HepG2 (cell line): ENCODE results near the gene THRAP3. TPM values are rescaled to one million over a fixed set of nuclear protein-coding genes. Genes with fewer than 3 reads are reported as not detected.

ENCODE experiments used
- CEBPB ChIP-seq: IDR thresholded peaks from 2 replicates; pipeline ENCODE4 v1.6.1; 2011; ENCODE audit warnings: low read depth, low read length, improper control_type of control experiment, borderline replicate concordance
- HHEX ChIP-seq: IDR thresholded peaks from 2 replicates; pipeline ENCODE4 v1.6.1; 2016; ENCODE audit warnings: control low read depth
- KDM4B ChIP-seq: sonication (generic); formaldehyde crosslinking; IDR thresholded peaks from 2 replicates; pipeline ENCODE4 v1.4.0; 2020; ENCODE audit warnings: missing genetic modification reagents
- MXD4 ChIP-seq: IDR thresholded peaks from 2 replicates; pipeline ENCODE4 v1.6.1; 2016; ENCODE audit warnings: mild to moderate bottlenecking, missing biosample characterization, missing genetic modification reagents
- NFE2 ChIP-seq: sonication (generic); formaldehyde crosslinking; IDR thresholded peaks from 2 replicates; pipeline ENCODE4 v1.4.0; 2020; ENCODE audit warnings: missing genetic modification reagents
- REPIN1 ChIP-seq: sonication (generic); formaldehyde crosslinking; IDR thresholded peaks from 2 replicates; pipeline ENCODE4 v1.8.0; 2022; ENCODE audit warnings: missing genetic modification reagents, low read depth, mild to moderate bottlenecking, borderline replicate concordance
- RNF2 ChIP-seq: fragments of 450-650 bp; conservative IDR thresholded peaks from 2 replicates; pipeline ENCODE4 v1.6.1; 2016; ENCODE audit warnings: low read depth
- SPEN ChIP-seq: sonication (generic); formaldehyde crosslinking; IDR thresholded peaks from 2 replicates; pipeline ENCODE4 v1.5.1; 2020; ENCODE audit warnings: low read depth, mild to moderate bottlenecking, missing genetic modification reagents
- ZBTB20 ChIP-seq: sonication (generic); formaldehyde crosslinking; IDR thresholded peaks from 2 replicates; pipeline ENCODE4 v1.8.1; 2023; ENCODE audit warnings: missing genetic modification reagents, low read depth, mild to moderate bottlenecking, borderline replicate concordance
- ZNF136 ChIP-seq: sonication (generic); formaldehyde crosslinking; IDR thresholded peaks from 2 replicates; pipeline ENCODE4 v1.8.1; 2022; ENCODE audit warnings: low read depth, mild to moderate bottlenecking, moderate library complexity, missing genetic modification reagents
- ZNF143 ChIP-seq: sonication (generic); formaldehyde crosslinking; IDR thresholded peaks from 2 replicates; pipeline ENCODE4 v1.4.0; 2020; ENCODE audit warnings: missing genetic modification reagents
- ZNF234 ChIP-seq: sonication (generic); formaldehyde crosslinking; conservative IDR thresholded peaks from 2 replicates; pipeline ENCODE4 v1.5.1; 2020; ENCODE audit warnings: mild to moderate bottlenecking, missing genetic modification reagents
- ZNF501 ChIP-seq: sonication (generic); formaldehyde crosslinking; IDR thresholded peaks from 2 replicates; pipeline ENCODE4 v1.5.1; 2020; ENCODE audit warnings: mild to moderate bottlenecking, moderate library complexity, missing genetic modification reagents
- ZNF556 ChIP-seq: sonication (generic); formaldehyde crosslinking; IDR thresholded peaks from 2 replicates; pipeline ENCODE4 v1.4.0; 2020; ENCODE audit warnings: mild to moderate bottlenecking, missing genetic modification reagents, borderline replicate concordance
- ZSCAN25 ChIP-seq: sonication (generic); formaldehyde crosslinking; IDR thresholded peaks from 2 replicates; pipeline ENCODE4 v1.8.0; 2022; ENCODE audit warnings: mild to moderate bottlenecking, missing genetic modification reagents
- ZSCAN9 ChIP-seq: IDR thresholded peaks from 2 replicates; pipeline ENCODE4 v1.6.1; 2016; ENCODE audit warnings: borderline replicate concordance
- polyA plus RNA-seq, 8 experiments: library from polyadenylated mRNA; depleted of rRNA in 3 of 8; stranded (reverse) in 7 of 8; unstranded in 1 of 8; fragments of >200 nt; fragmentation: Illumina TruSeq in 4 of 8; extraction: Trizol in 4 of 8; gene quantifications; 2 replicates each; pipeline versions ENCODE4 v1.2.1 to v1.2.3, GENCODE V29; 2011 to 2016; ENCODE audit warnings: low read depth in 4 of 8, missing spikeins in 1 of 8, mixed read lengths in 1 of 8; ENCODE audit not compliant: insufficient read depth in 1 of 8
- total RNA-seq, 5 experiments: library from RNA; depleted of rRNA; stranded (reverse); fragments of >200 nt; fragmentation: Illumina TruSeq; extraction: Trizol; gene quantifications; 2 replicates each; pipeline ENCODE4 v1.2.3, GENCODE V29; 2016; ENCODE audit warnings: low read depth in 1 of 5
- TF ChIP-seq, protein P1 (sequence below): sonication (generic); formaldehyde crosslinking; conservative IDR thresholded peaks from 2 replicates; pipeline ENCODE4 v1.8.0; 2022; ENCODE audit warnings: mild to moderate bottlenecking, moderate library complexity, missing genetic modification reagents
- TF ChIP-seq, protein P2 (sequence below): sonication (generic); IDR thresholded peaks from 2 replicates; pipeline ENCODE4 v1.6.1; 2016; ENCODE audit warnings: low read depth, borderline replicate concordance
- TF ChIP-seq, protein P3 (sequence below): sonication (generic); formaldehyde crosslinking; IDR thresholded peaks from 2 replicates; pipeline ENCODE4 v1.5.1; 2020; ENCODE audit warnings: mild to moderate bottlenecking, missing genetic modification reagents, moderate library complexity
- TF ChIP-seq, protein P4 (sequence below): sonication (generic); formaldehyde crosslinking; IDR thresholded peaks from 2 replicates; pipeline ENCODE4 v1.4.0; 2020; ENCODE audit warnings: missing genetic modification reagents
- TF ChIP-seq, protein P5 (sequence below), 2 experiments: sonication (generic) in 1 of 2; formaldehyde crosslinking in 1 of 2; IDR thresholded peaks; 2 replicates each; pipeline versions ENCODE4 v1.4.0 to v1.6.1; 2018 to 2020; ENCODE audit warnings: missing genetic modification reagents in 2 of 2, borderline replicate concordance in 1 of 2, low read depth in 1 of 2, mild to moderate bottlenecking in 1 of 2, missing biosample characterization in 1 of 2

THRAP3 gene
- total and polyA plus RNA-seq, 2 of the 13 experiments (the other 11 are each of a cell fraction or from before 2014, with no cell fraction given): 45.0 to 92.6 TPM

DNA sequence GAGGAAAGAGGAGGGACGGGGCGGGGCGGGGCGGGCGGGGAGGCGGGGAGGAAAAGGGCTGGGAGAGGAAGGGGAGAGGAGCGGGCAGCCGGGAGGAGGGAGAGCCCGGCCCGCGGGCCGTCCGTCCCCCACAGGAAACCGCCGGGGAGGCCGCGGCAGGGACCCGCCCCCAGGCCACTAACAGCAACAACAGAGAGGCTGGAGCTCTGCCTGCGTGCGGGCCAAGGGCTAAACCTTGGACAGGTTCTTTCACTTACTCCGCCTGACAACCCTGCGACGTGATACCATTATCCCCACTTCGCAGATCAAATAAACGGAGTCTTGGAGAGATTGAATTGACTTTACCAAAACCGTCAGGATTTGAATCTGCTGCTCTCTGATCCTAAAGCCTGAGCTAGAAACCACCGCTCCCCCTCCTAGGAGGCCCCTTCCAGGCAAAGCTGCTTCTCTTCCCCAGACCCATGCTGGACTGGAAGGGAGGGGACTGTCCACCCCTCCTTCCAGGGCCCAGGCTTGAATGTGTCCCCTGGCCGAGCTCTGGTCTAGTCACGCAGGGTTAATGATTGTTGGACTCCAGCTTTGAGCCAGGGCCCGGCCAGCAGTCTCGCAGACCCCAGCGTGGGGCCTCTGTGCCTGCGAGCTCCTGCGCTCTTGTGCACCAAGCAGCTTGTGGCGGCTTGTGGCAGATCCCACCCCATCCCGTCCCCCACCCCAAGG lies 99.6 kb downstream of the THRAP3 start, which contains the start of gene EVA1B (continued):
- TF ChIP-seq, protein P1, sequence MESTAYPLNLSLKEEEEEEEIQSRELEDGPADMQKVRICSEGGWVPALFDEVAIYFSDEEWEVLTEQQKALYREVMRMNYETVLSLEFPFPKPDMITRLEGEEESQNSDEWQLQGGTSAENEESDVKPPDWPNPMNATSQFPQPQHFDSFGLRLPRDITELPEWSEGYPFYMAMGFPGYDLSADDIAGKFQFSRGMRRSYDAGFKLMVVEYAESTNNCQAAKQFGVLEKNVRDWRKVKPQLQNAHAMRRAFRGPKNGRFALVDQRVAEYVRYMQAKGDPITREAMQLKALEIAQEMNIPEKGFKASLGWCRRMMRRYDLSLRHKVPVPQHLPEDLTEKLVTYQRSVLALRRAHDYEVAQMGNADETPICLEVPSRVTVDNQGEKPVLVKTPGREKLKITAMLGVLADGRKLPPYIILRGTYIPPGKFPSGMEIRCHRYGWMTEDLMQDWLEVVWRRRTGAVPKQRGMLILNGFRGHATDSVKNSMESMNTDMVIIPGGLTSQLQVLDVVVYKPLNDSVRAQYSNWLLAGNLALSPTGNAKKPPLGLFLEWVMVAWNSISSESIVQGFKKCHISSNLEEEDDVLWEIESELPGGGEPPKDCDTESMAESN: peak; percentile 52; the same call in 1 of the 2 replicates
- no peak for TF ChIP-seq NFE2
- TF ChIP-seq, protein P2, sequence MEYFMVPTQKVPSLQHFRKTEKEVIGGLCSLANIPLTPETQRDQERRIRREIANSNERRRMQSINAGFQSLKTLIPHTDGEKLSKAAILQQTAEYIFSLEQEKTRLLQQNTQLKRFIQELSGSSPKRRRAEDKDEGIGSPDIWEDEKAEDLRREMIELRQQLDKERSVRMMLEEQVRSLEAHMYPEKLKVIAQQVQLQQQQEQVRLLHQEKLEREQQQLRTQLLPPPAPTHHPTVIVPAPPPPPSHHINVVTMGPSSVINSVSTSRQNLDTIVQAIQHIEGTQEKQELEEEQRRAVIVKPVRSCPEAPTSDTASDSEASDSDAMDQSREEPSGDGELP: peak; percentile 55; the same call in 1 of the 2 replicates
- TF ChIP-seq, protein P3, sequence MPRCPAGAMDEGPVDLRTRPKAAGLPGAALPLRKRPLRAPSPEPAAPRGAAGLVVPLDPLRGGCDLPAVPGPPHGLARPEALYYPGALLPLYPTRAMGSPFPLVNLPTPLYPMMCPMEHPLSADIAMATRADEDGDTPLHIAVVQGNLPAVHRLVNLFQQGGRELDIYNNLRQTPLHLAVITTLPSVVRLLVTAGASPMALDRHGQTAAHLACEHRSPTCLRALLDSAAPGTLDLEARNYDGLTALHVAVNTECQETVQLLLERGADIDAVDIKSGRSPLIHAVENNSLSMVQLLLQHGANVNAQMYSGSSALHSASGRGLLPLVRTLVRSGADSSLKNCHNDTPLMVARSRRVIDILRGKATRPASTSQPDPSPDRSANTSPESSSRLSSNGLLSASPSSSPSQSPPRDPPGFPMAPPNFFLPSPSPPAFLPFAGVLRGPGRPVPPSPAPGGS (CRISPR knock-in tag): peak; percentile 74; the same call in 1 of the 2 replicates
- peak; percentile 59; the same call in 1 of the 2 replicates for TF ChIP-seq SPEN (CRISPR knock-in tag)
- no peak for TF ChIP-seq CEBPB
- peak; percentile 54; the same call in 1 of the 2 replicates for TF ChIP-seq KDM4B (CRISPR knock-in tag)
- peak; percentile 69; the same call in 1 of the 2 replicates for TF ChIP-seq MXD4
- TF ChIP-seq, protein P4, sequence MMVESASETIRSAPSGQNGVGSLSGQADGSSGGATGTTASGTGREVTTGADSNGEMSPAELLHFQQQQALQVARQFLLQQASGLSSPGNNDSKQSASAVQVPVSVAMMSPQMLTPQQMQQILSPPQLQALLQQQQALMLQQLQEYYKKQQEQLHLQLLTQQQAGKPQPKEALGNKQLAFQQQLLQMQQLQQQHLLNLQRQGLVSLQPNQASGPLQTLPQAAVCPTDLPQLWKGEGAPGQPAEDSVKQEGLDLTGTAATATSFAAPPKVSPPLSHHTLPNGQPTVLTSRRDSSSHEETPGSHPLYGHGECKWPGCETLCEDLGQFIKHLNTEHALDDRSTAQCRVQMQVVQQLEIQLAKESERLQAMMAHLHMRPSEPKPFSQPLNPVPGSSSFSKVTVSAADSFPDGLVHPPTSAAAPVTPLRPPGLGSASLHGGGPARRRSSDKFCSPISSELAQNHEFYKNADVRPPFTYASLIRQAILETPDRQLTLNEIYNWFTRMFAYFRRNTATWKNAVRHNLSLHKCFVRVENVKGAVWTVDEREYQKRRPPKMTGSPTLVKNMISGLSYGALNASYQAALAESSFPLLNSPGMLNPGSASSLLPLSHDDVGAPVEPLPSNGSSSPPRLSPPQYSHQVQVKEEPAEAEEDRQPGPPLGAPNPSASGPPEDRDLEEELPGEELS (CRISPR knock-in tag): peak; percentile 32; the same call in 1 of the 2 replicates
- peak; percentile 75 for TF ChIP-seq ZSCAN9 (CRISPR knock-in tag)
- 0 out of 2 replicates have a peak, but pooled peaks have one; percentile 40 for TF ChIP-seq ZNF136 (CRISPR knock-in tag)
- TF ChIP-seq RNF2: no peak
- TF ChIP-seq ZSCAN25 (CRISPR knock-in tag): no peak
- no peak for TF ChIP-seq HHEX (CRISPR knock-in tag)
- TF ChIP-seq ZNF234 (CRISPR knock-in tag): no peak
- peak; percentile 31; the same call in 1 of the 2 replicates for TF ChIP-seq ZNF556
- TF ChIP-seq ZNF501 (CRISPR knock-in tag): 0 out of 2 replicates have a peak, but pooled peaks have one; percentile 17
- 0 out of 2 replicates have a peak, but pooled peaks have one; percentile 12 for TF ChIP-seq ZNF143
- no peak for TF ChIP-seq ZBTB20 (CRISPR knock-in tag)
- TF ChIP-seq, protein P5, sequence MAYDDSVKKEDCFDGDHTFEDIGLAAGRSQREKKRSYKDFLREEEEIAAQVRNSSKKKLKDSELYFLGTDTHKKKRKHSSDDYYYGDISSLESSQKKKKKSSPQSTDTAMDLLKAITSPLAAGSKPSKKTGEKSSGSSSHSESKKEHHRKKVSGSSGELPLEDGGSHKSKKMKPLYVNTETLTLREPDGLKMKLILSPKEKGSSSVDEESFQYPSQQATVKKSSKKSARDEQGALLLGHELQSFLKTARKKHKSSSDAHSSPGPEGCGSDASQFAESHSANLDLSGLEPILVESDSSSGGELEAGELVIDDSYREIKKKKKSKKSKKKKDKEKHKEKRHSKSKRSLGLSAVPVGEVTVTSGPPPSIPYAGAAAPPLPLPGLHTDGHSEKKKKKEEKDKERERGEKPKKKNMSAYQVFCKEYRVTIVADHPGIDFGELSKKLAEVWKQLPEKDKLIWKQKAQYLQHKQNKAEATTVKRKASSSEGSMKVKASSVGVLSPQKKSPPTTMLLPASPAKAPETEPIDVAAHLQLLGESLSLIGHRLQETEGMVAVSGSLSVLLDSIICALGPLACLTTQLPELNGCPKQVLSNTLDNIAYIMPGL (CRISPR knock-in tag; IDR thresholded peaks at IDR 0.05; ENCODE audit: borderline replicate concordance in 1 of 2, low read depth in 1 of 2): peak in 1 of 2 experiments; percentile 61; a peak in 1 of 4 replicates
- TF ChIP-seq REPIN1 (CRISPR knock-in tag): 0 out of 2 replicates have a peak, but pooled peaks have one; percentile 71
